ENCODE results near the gene LAMA5. TPM values are rescaled to one million over a fixed set of nuclear protein-coding genes. Genes with fewer than 3 reads are reported as not detected.

LAMA5 gene
- polyA plus RNA-seq, 2 of the 4 experiments (the other 2 are of a cell fraction): 20.4 to 196 TPM

- H3K27ac ChIP-seq: peak overlapping the region in 1 of 2 experiments; percentile 97; a peak in 3 of 6 replicates
- peaks cover 66% of the 10 kb centered on the region for H3K4me1 ChIP-seq
- CTCF ChIA-PET: interaction anchor here (0.6 to 8.8 kb wide), 11 partner anchors 8 to 101 kb away, joined by 3 to 93 read pairs (median 3); no protein-coding TSS in a partner anchor
These were observed 58.9 kb downstream of the LAMA5 start for GRCh38 chr20:62308102-62308822.

More at GRCh38 chr20:62308102-62308822, 58.9 kb downstream of the LAMA5 start:
- DNase-seq (ENCODE audit: low read depth in 1 of 2, low spot score in 1 of 2): peak in 1 of 2 experiments; percentile 51
- TF ChIP-seq SREBF2 (IDR thresholded peaks at IDR 0.05) (no peak), MYC (IDR thresholded peaks at IDR 0.05; ENCODE audit: borderline replicate concordance, low read length) (no peak), CHD4 (IDR thresholded peaks at IDR 0.05; ENCODE audit: borderline replicate concordance) (no peak), FOXS1 (CRISPR knock-in tag; IDR thresholded peaks at IDR 0.05) (no peak), E2F6 (IDR thresholded peaks at IDR 0.05; ENCODE audit: borderline replicate concordance, low read depth) (no peak), POLR2AphosphoS2 (conservative IDR thresholded peaks at IDR 0.05; ENCODE audit: low read length) (peak; percentile 63; the same call in 1 of the 2 replicates), HOXB5 (CRISPR knock-in tag; IDR thresholded peaks at IDR 0.05) (no peak), POLR2A (IDR thresholded peaks at IDR 0.05; ENCODE audit: low read length) (no peak), RCOR1 (IDR thresholded peaks at IDR 0.05; ENCODE audit: low read depth, low read length) (no peak), JUN (IDR thresholded peaks at IDR 0.05) (peak in 1 of 2 experiments; percentile 36; a peak in 1 of 5 replicates), SMC3 (IDR thresholded peaks at IDR 0.05) (no peak), BCL3 (IDR thresholded peaks at IDR 0.05) (no peak), HES2 (IDR thresholded peaks at IDR 0.05) (no peak), PBX3 (IDR thresholded peaks at IDR 0.05) (peak; percentile 1; the same call in 1 of the 2 replicates), MAZ (IDR thresholded peaks at IDR 0.05; ENCODE audit: borderline replicate concordance, low read depth, low read length) (no peak), KDM5A (IDR thresholded peaks at IDR 0.05) (no peak), MAFK (IDR thresholded peaks at IDR 0.05; ENCODE audit: partially characterized antibody) (no peak), EHF (CRISPR knock-in tag; IDR thresholded peaks at IDR 0.05) (no peak), ESRRA (IDR thresholded peaks at IDR 0.05; ENCODE audit: borderline replicate concordance, low read length) (no peak), RNF2 (IDR thresholded peaks at IDR 0.05; ENCODE audit: borderline replicate concordance, low read depth) (no peak), HEYL (CRISPR knock-in tag; IDR thresholded peaks at IDR 0.05) (no peak), GATA3 (IDR thresholded peaks at IDR 0.05; ENCODE audit: borderline replicate concordance) (0 out of 2 replicates have a peak, but pooled peaks have one; percentile 5), KDM1A (IDR thresholded peaks at IDR 0.05; ENCODE audit: low read depth) (no peak), RFX5 (IDR thresholded peaks at IDR 0.05) (no peak)
- TF ChIP-seq, protein P1, sequence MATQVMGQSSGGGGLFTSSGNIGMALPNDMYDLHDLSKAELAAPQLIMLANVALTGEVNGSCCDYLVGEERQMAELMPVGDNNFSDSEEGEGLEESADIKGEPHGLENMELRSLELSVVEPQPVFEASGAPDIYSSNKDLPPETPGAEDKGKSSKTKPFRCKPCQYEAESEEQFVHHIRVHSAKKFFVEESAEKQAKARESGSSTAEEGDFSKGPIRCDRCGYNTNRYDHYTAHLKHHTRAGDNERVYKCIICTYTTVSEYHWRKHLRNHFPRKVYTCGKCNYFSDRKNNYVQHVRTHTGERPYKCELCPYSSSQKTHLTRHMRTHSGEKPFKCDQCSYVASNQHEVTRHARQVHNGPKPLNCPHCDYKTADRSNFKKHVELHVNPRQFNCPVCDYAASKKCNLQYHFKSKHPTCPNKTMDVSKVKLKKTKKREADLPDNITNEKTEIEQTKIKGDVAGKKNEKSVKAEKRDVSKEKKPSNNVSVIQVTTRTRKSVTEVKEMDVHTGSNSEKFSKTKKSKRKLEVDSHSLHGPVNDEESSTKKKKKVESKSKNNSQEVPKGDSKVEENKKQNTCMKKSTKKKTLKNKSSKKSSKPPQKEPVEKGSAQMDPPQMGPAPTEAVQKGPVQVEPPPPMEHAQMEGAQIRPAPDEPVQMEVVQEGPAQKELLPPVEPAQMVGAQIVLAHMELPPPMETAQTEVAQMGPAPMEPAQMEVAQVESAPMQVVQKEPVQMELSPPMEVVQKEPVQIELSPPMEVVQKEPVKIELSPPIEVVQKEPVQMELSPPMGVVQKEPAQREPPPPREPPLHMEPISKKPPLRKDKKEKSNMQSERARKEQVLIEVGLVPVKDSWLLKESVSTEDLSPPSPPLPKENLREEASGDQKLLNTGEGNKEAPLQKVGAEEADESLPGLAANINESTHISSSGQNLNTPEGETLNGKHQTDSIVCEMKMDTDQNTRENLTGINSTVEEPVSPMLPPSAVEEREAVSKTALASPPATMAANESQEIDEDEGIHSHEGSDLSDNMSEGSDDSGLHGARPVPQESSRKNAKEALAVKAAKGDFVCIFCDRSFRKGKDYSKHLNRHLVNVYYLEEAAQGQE (IDR thresholded peaks at IDR 0.05): no peak
- TF ChIP-seq, protein P2, sequence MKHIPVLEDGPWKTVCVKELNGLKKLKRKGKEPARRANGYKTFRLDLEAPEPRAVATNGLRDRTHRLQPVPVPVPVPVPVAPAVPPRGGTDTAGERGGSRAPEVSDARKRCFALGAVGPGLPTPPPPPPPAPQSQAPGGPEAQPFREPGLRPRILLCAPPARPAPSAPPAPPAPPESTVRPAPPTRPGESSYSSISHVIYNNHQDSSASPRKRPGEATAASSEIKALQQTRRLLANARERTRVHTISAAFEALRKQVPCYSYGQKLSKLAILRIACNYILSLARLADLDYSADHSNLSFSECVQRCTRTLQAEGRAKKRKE (CRISPR knock-in tag; IDR thresholded peaks at IDR 0.05; ENCODE audit: low read depth): no peak
- TF ChIP-seq, protein P3, sequence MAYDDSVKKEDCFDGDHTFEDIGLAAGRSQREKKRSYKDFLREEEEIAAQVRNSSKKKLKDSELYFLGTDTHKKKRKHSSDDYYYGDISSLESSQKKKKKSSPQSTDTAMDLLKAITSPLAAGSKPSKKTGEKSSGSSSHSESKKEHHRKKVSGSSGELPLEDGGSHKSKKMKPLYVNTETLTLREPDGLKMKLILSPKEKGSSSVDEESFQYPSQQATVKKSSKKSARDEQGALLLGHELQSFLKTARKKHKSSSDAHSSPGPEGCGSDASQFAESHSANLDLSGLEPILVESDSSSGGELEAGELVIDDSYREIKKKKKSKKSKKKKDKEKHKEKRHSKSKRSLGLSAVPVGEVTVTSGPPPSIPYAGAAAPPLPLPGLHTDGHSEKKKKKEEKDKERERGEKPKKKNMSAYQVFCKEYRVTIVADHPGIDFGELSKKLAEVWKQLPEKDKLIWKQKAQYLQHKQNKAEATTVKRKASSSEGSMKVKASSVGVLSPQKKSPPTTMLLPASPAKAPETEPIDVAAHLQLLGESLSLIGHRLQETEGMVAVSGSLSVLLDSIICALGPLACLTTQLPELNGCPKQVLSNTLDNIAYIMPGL (CRISPR knock-in tag; IDR thresholded peaks at IDR 0.05; ENCODE audit: borderline replicate concordance): no peak
- TF ChIP-seq, protein P4, sequence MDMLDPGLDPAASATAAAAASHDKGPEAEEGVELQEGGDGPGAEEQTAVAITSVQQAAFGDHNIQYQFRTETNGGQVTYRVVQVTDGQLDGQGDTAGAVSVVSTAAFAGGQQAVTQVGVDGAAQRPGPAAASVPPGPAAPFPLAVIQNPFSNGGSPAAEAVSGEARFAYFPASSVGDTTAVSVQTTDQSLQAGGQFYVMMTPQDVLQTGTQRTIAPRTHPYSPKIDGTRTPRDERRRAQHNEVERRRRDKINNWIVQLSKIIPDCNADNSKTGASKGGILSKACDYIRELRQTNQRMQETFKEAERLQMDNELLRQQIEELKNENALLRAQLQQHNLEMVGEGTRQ (IDR thresholded peaks at IDR 0.05): no peak
- H3K4me2 ChIP-seq: peak overlapping the region; percentile 12; the same call in 1 of the 3 replicates
- no peak overlapping the region for H3K4me3 ChIP-seq
- no peaks in the 10 kb centered on the region; the same call in 2 of the 3 replicates for H3K9me3 ChIP-seq
- no peak for FAIRE-seq
- POLR2A ChIA-PET: no interaction called here
- ATAC-seq: peak in 1 of 2 experiments; percentile 1; a peak in 2 of 6 replicates
- 81% methylated on average over 23 of the region's 29 CpGs for WGBS (ENCODE audit: missing lambda C conversion rate)

Measured in A549 (cell line).